ENCODE results near the gene RUSC2. TPM values are rescaled to one million over a fixed set of nuclear protein-coding genes. Genes with fewer than 3 reads are reported as not detected.
A peak's percentile ranks its signal among the peaks of the same experiment; 100 is the strongest.

RUSC2 gene
- total and polyA plus RNA-seq, 5 experiments from 2014 or later: 0.05 to 1.5 (median 0.86) TPM; not detected in 2

GRCh38 chr9:35538361-35539234 is 48.7 kb downstream of the RUSC2 start:
- peaks cover 8 to 30% (median 20%) of the 10 kb centered on the region in 5 donors for H3K27me3 Mint-ChIP-seq
- H3K4me3 Mint-ChIP-seq: peak overlapping the region in 1 of 10 donors; percentile 20
- ATAC-seq (no peak), DNase-seq (no peak)
- peaks cover 0 to 2% (median 0%) of the 10 kb centered on the region in 4 donors for H3K4me1 Mint-ChIP-seq
- no peaks in the 10 kb centered on the region for H3K9me3 Mint-ChIP-seq
- H3K36me3 Mint-ChIP-seq: no peaks in the 10 kb centered on the region
- POLR2A ChIA-PET: interaction anchor here (0.7 kb wide), 1 partner anchor 9 kb away, joined by 4 read pairs; no protein-coding TSS in a partner anchor
- H3K27ac Mint-ChIP-seq: no peak overlapping the region

Other genes starting within 250 kb of the RUSC2 start
- gene TESK1, start 115.2 kb downstream of the RUSC2 start, total RNA-seq: 10 to 100 TPM; 43.5 to 44.4 TPM
- gene TESK1, start 115.2 kb downstream of the RUSC2 start, polyA plus RNA-seq: 1 to 10 TPM; 3.0 to 8.1 (median 4.8) TPM
- gene CD72, start 128.3 kb downstream of the RUSC2 start, total RNA-seq: 1 to 10 TPM; 7.8 to 8.0 TPM
- 1 to 10 TPM in 1 of 3 donors, under 1 TPM in 2; 0.80 to 1.5 (median 0.91) TPM for gene CD72, start 128.3 kb downstream of the RUSC2 start, polyA plus RNA-seq
- gene SIT1, start 160.8 kb downstream of the RUSC2 start, total RNA-seq: 10 to 100 TPM; 24.2 to 25.4 TPM
- gene SIT1, start 160.8 kb downstream of the RUSC2 start, polyA plus RNA-seq: 100 to 1,000 TPM in 1 of 3 donors, 10 to 100 TPM in 2; 82.2 to 128 (median 91.6) TPM
- gene RMRP, start 167.9 kb downstream of the RUSC2 start, total RNA-seq: over 10,000 TPM; 14,495 to 21,271 TPM
- gene RMRP, start 167.9 kb downstream of the RUSC2 start, polyA plus RNA-seq: 10 to 100 TPM in 1 of 3 donors, not detected in 2; 33.0 TPM
- 10 to 100 TPM; 13.8 to 16.6 TPM for gene CCDC107, start 168.2 kb downstream of the RUSC2 start, total RNA-seq
- 10 to 100 TPM; 45.9 to 59.0 (median 51.5) TPM for gene CCDC107, start 168.2 kb downstream of the RUSC2 start, polyA plus RNA-seq
- gene ARHGEF39, start 175.1 kb downstream of the RUSC2 start, total RNA-seq: under 1 TPM in 1 of 2 experiments, not detected in 1; 0.29 TPM
- gene ARHGEF39, start 175.1 kb downstream of the RUSC2 start, polyA plus RNA-seq: under 1 TPM; 0.13 to 0.25 (median 0.24) TPM
- gene CA9, start 183.8 kb downstream of the RUSC2 start, total RNA-seq: not detected
- gene CA9, start 183.8 kb downstream of the RUSC2 start, polyA plus RNA-seq: not detected
- 10 to 100 TPM; 92.3 to 98.5 TPM for gene TPM2, start 199.8 kb downstream of the RUSC2 start, total RNA-seq
- gene TPM2, start 199.8 kb downstream of the RUSC2 start, polyA plus RNA-seq: under 1 TPM in 1 of 3 donors, not detected in 2; 0.34 TPM
- gene TLN1, start 242.1 kb downstream of the RUSC2 start, total RNA-seq: 100 to 1,000 TPM; 204 to 233 TPM
- 10 to 100 TPM; 32.9 to 88.9 (median 36.4) TPM for gene TLN1, start 242.1 kb downstream of the RUSC2 start, polyA plus RNA-seq
- 10 to 100 TPM; 17.1 to 19.5 TPM for gene CREB3, start 242.6 kb downstream of the RUSC2 start, total RNA-seq
- gene CREB3, start 242.6 kb downstream of the RUSC2 start, polyA plus RNA-seq: 10 to 100 TPM; 29.8 to 40.3 (median 33.1) TPM